HG03103 (cell line): ENCODE data around the gene CCK.
"Not testable (repeated sequence)": the region's sequence is repeated elsewhere in the genome, so short reads cannot be mapped to it uniquely, and the experiment has no call there.

Experiments
- ATAC-seq: cut with Tn5 transposase; IDR thresholded peaks from one replicate; pipeline ENCODE4 v1.9.1; 2021; ENCODE audit warnings: low read depth; ENCODE audit not compliant: unreplicated experiment

CCK gene

GRCh38 chr3:42266085-42266484 lies at the start of gene CCK:
Gene CCK (minus strand): TSS chr3:42266185. CDS start chr3:42263630, 2,555 bp downstream.
- no peak for ATAC-seq

GRCh38 chr3:42314411-42314810 lies 48.4 kb upstream of the CCK start:
- no peak for ATAC-seq

GRCh38 chr3:42308651-42309050 lies 42.7 kb upstream of the CCK start:
- ATAC-seq, result no peak

GRCh38 chr3:42306499-42306898 lies 40.5 kb upstream of the CCK start:
- no peak for ATAC-seq

- ATAC-seq, result no peak
Observed at GRCh38 chr3:42302924-42303634, 37.1 kb upstream of the CCK start.

GRCh38 chr3:42301446-42302175 lies 35.6 kb upstream of the CCK start:
- ATAC-seq, result no peak

- ATAC-seq, result no peak
Observed at GRCh38 chr3:42300778-42301177, 34.8 kb upstream of the CCK start.

GRCh38 chr3:42300013-42300412 lies 34.0 kb upstream of the CCK start:
- ATAC-seq, result no peak

GRCh38 chr3:42298259-42298658 lies 32.3 kb upstream of the CCK start:
- no peak for ATAC-seq

- no peak for ATAC-seq
Observed at GRCh38 chr3:42292009-42292408, 26.0 kb upstream of the CCK start.

- ATAC-seq, result peak; percentile 51
Observed at GRCh38 chr3:42290966-42291714, 25.2 kb upstream of the CCK start.

GRCh38 chr3:42289026-42289425 lies 23.0 kb upstream of the CCK start:
- ATAC-seq, result no peak

- no peak for ATAC-seq
Observed at GRCh38 chr3:42288385-42288784, 22.4 kb upstream of the CCK start.

- not testable (repeated sequence) for ATAC-seq
Observed at GRCh38 chr3:42287423-42287822, 21.4 kb upstream of the CCK start.

- no peak for ATAC-seq
Observed at GRCh38 chr3:42277676-42278075, 11.7 kb upstream of the CCK start.

GRCh38 chr3:42276141-42277132 lies 10.5 kb upstream of the CCK start:
- ATAC-seq, result peak; percentile 83

- no peak for ATAC-seq
Observed at GRCh38 chr3:42275217-42275616, 9.2 kb upstream of the CCK start.

- ATAC-seq, result no peak
Observed at GRCh38 chr3:42274266-42274665, 8.3 kb upstream of the CCK start.

- ATAC-seq, result no peak
Observed at GRCh38 chr3:42273361-42273760, 7.4 kb upstream of the CCK start.

GRCh38 chr3:42271786-42272185 lies 5.8 kb upstream of the CCK start:
- no peak for ATAC-seq
